ENCODE data around the gene DPYSL5. TPM values are rescaled to one million over a fixed set of nuclear protein-coding genes. Genes with fewer than 3 reads are reported as not detected.

Gene DPYSL5
- total and polyA plus RNA-seq, 2 of the 8 experiments (the other 6 are each of a cell fraction or from before 2014, with no cell fraction given) = 11.9 to 16.4 TPM

GRCh38 chr2:26852405-26853306, 4.7 kb downstream of the DPYSL5 start:
- Histone ChIP-seq H3K23me2 (ENCODE audit: low read depth, low read length) (peaks cover 13% of the 10 kb centered on the region; the same call in 1 of the 2 replicates), H3K27ac (ENCODE audit: low read depth, low read length) (no peak overlapping the region), H2BK12ac (ENCODE audit: low read depth, low read length) (no peak overlapping the region), H2AFZ (ENCODE audit: low read length) (no peak overlapping the region), H4K20me1 (replicated peaks in 1 of 2; ENCODE audit: control insufficient read depth in 1 of 2, insufficient read depth in 2 of 2, low read length in 2 of 2) (peaks cover 11 to 20% of the 10 kb centered on the region in 2 experiments), H3K4ac (replicated peaks; ENCODE audit: insufficient read length, low read depth, low read length) (no peak overlapping the region), H2AK5ac (ENCODE audit: low read depth, low read length) (no peak overlapping the region), H3K4me2 (ENCODE audit: insufficient read depth in 1 of 2, low read depth in 2 of 2, low read length in 2 of 2) (no peak overlapping the region), H3K27me3 (replicated peaks in 1 of 4; ENCODE audit: control insufficient read depth in 3 of 4, extremely low read depth in 1 of 4, insufficient read depth in 3 of 4, low read length in 3 of 4) (peaks cover 27 to 53% (median 46%) of the 10 kb centered on the region in 4 experiments), H3K23ac (ENCODE audit: insufficient read length) (no peak overlapping the region), H2BK5ac (ENCODE audit: low read depth, low read length) (no peak overlapping the region), H3K79me2 (ENCODE audit: control insufficient read depth in 1 of 2, insufficient read depth in 2 of 2, low read length in 2 of 2) (no peaks in the 10 kb centered on the region), H4K8ac (ENCODE audit: extremely low read depth, insufficient read depth, low read length) (no peak overlapping the region), H3K9me3 (ENCODE audit: insufficient read depth in 2 of 2, low read depth in 1 of 2, low read length in 1 of 2) (no peaks in the 10 kb centered on the region), H2BK20ac (ENCODE audit: low read length) (no peak overlapping the region), H3K4me3 (ENCODE audit: extremely low read depth in 1 of 4, insufficient read depth in 2 of 4, low read depth in 3 of 4, low read length in 4 of 4) (no peak overlapping the region), H4K91ac (replicated peaks; ENCODE audit: insufficient read length, low read length) (no peak overlapping the region), H3K36me3 (ENCODE audit: control insufficient read depth in 2 of 4, insufficient read depth in 4 of 4, low read length in 3 of 4) (no peaks in the 10 kb centered on the region), H3K56ac (replicated peaks; ENCODE audit: insufficient read length, low read depth, low read length) (no peak overlapping the region), H3K79me1 (ENCODE audit: low read depth, low read length) (no peaks in the 10 kb centered on the region), H3K9ac (replicated peaks in 1 of 4; ENCODE audit: extremely low read depth in 1 of 4, low read depth in 3 of 4, low read length in 3 of 4) (no peak overlapping the region), H3K18ac (ENCODE audit: extremely low read depth, low read length) (no peak overlapping the region), H2BK120ac (replicated peaks; ENCODE audit: low read depth, low read length) (no peak overlapping the region), H3K4me1 (replicated peaks in 1 of 4; ENCODE audit: control insufficient read depth in 3 of 4, insufficient read depth in 4 of 4, low read length in 3 of 4) (peaks cover 0 to 13% (median 6%) of the 10 kb centered on the region in 4 experiments; a peak in 4 of 7 replicates), H2BK15ac (ENCODE audit: low read length) (no peak overlapping the region), H3K14ac (ENCODE audit: insufficient read length) (no peak overlapping the region), H4K5ac (ENCODE audit: insufficient read length, low read depth, low read length) (no peak overlapping the region)
- POLR2A ChIA-PET (ENCODE audit: partially characterized antibody) = no interaction called here
- FAIRE-seq (no peak), DNase-seq (ENCODE audit: low read depth in 1 of 2, low spot score in 2 of 2) (no peak)
- WGBS, 2 experiments (ENCODE audit: extremely low coverage in 1 of 2, insufficient coverage in 1 of 2, insufficient read length in 1 of 2, insufficient replicate concordance in 2 of 2, low coverage in 1 of 2, low lambda C conversion rate in 2 of 2, missing lambda C conversion rate in 1 of 2) = 71% methylated on average over 7 of the region's 7 CpGs; no CpG with 5 or more reads in 1 of the 2 experiments
- CTCF ChIA-PET (ENCODE audit: partially characterized antibody) = interaction anchor here (1.1 to 14.4 kb wide), 6 partner anchors 70 to 171 kb away, joined by 3 to 235 read pairs (median 6); no protein-coding TSS in a partner anchor
- TF ChIP-seq POLR2AphosphoS5 (IDR thresholded peaks at IDR 0.05; ENCODE audit: low read depth, low read length) (no peak), KDM1A (IDR thresholded peaks at IDR 0.05; ENCODE audit: borderline replicate concordance, low read length) (no peak), POLR2A (IDR thresholded peaks at IDR 0.05; ENCODE audit: control extremely low read depth in 1 of 2, low read depth in 2 of 2, low read length in 2 of 2) (no peak), RNF2 (IDR thresholded peaks at IDR 0.05; ENCODE audit: borderline replicate concordance, low read depth, low read length, missing control alignments, poor library complexity, severe bottlenecking) (no peak)
